HG03521 (cell line): ENCODE results near the gene BBOX1.
"Not testable (repeated sequence)": the region's sequence is repeated elsewhere in the genome, so short reads cannot be mapped to it uniquely, and the experiment has no call there.

Source experiments
- ATAC-seq: cut with Tn5 transposase; IDR thresholded peaks from one replicate; pipeline ENCODE4 v1.9.1; 2021; ENCODE audit warnings: mild to moderate bottlenecking, moderate library complexity; ENCODE audit not compliant: unreplicated experiment

BBOX1 gene

GRCh38 chr11:27083241-27083640 is 42.6 kb downstream of the BBOX1 start:
- ATAC-seq, result no peak

- no peak for ATAC-seq
Observed at GRCh38 chr11:27083782-27084181, 43.2 kb downstream of the BBOX1 start.

- ATAC-seq, result no peak
Observed at GRCh38 chr11:27084518-27084917, 43.9 kb downstream of the BBOX1 start.

- ATAC-seq, result no peak
Observed at GRCh38 chr11:27085111-27085510, 44.5 kb downstream of the BBOX1 start.

GRCh38 chr11:27085605-27086004 is 45.0 kb downstream of the BBOX1 start:
- no peak for ATAC-seq

- no peak for ATAC-seq
Observed at GRCh38 chr11:27087432-27087831, 46.8 kb downstream of the BBOX1 start.

GRCh38 chr11:27088353-27088752 is 47.7 kb downstream of the BBOX1 start:
- ATAC-seq, result no peak

- ATAC-seq, result no peak
Observed at GRCh38 chr11:27089746-27090145, 49.1 kb downstream of the BBOX1 start.

GRCh38 chr11:27090357-27090948 is 49.8 kb downstream of the BBOX1 start:
- ATAC-seq, result not testable (repeated sequence)

- no peak for ATAC-seq
Observed at GRCh38 chr11:27094120-27094519, 53.5 kb downstream of the BBOX1 start.

- ATAC-seq, result no peak
Observed at GRCh38 chr11:27095059-27095458, 54.4 kb downstream of the BBOX1 start.

GRCh38 chr11:27095887-27096286 is 55.3 kb downstream of the BBOX1 start:
- no peak for ATAC-seq

- ATAC-seq, result no peak
Observed at GRCh38 chr11:27097551-27097950, 56.9 kb downstream of the BBOX1 start.

- no peak for ATAC-seq
Observed at GRCh38 chr11:27100534-27100933, 59.9 kb downstream of the BBOX1 start.

GRCh38 chr11:27107548-27107947 is 66.9 kb downstream of the BBOX1 start:
- no peak for ATAC-seq

- no peak for ATAC-seq
Observed at GRCh38 chr11:27108809-27109208, 68.2 kb downstream of the BBOX1 start.

GRCh38 chr11:27111896-27112295 is 71.3 kb downstream of the BBOX1 start:
- no peak for ATAC-seq

- no peak for ATAC-seq
Observed at GRCh38 chr11:27112946-27113345, 72.3 kb downstream of the BBOX1 start.

GRCh38 chr11:27115051-27115650 is 74.5 kb downstream of the BBOX1 start:
- ATAC-seq, result no peak

GRCh38 chr11:27116684-27117083 is 76.1 kb downstream of the BBOX1 start:
- no peak for ATAC-seq

- no peak for ATAC-seq
Observed at GRCh38 chr11:27118371-27118770, 77.8 kb downstream of the BBOX1 start.

- no peak for ATAC-seq
Observed at GRCh38 chr11:27118949-27119348, 78.3 kb downstream of the BBOX1 start.

- ATAC-seq, result no peak
Observed at GRCh38 chr11:27119396-27119795, 78.8 kb downstream of the BBOX1 start.
